Esophagus squamous epithelium (tissue), 5 donors: ENCODE results near the gene TPGS2. TPM values are rescaled to one million over a fixed set of nuclear protein-coding genes. Genes with fewer than 3 reads are reported as not detected.

Source experiments
- DNase-seq: peaks from one replicate; lab custom pipeline; 2025; lab: John Stamatoyannopoulos, UW
- H3K27ac ChIP-seq, 4 donors: fragments of 200-600 bp; sonication (generic); one replicate each; pipeline ENCODE4 v1.5.1; 2016 to 2019; ENCODE audit warnings: mild to moderate bottlenecking in 1 of 4
- H3K27me3 ChIP-seq, 4 donors: fragments of 200-600 bp; sonication (generic); 1 replicate in 3 of 4; 2 replicates in 1 of 4; pipeline versions ENCODE4 v1.5.1 to v1.6.0; 2017 to 2021; ENCODE audit warnings: antibody characterized with exemption in 1 of 4
- H3K36me3 ChIP-seq, 3 donors: fragments of 200-600 bp; sonication (generic); one replicate each; pipeline ENCODE4 v1.5.1; 2016 to 2019
- H3K4me1 ChIP-seq, 3 donors: fragments of 200-600 bp; sonication (generic); one replicate each; pipeline ENCODE4 v1.5.1; 2017 to 2019
- H3K4me3 ChIP-seq, 4 donors: fragments of 200-600 bp; sonication (generic); 1 replicate in 3 of 4; 2 replicates in 1 of 4; pipeline ENCODE4 v1.5.1; 2016 to 2019; ENCODE audit warnings: mild to moderate bottlenecking in 2 of 4, moderate library complexity in 1 of 4
- H3K9me3 ChIP-seq, 3 donors: fragments of 200-600 bp; sonication (generic); one replicate each; pipeline ENCODE4 v1.5.1; 2016 to 2019
- CTCF ChIP-seq, 6 experiments: fragments of 450-650 bp in 4 of 6; fragments of 200-600 bp in 2 of 6; sonication (generic) in 2 of 6; IDR thresholded peaks; one replicate each; pipeline ENCODE4 v1.5.1; 2016 to 2019; ENCODE audit warnings: antibody characterized with exemption in 6 of 6, mild to moderate bottlenecking in 4 of 6, moderate library complexity in 4 of 6
- POLR2A ChIP-seq, 4 donors: fragments of 450-650 bp; IDR thresholded peaks; one replicate each; pipeline ENCODE4 v1.6.1; 2017; ENCODE audit warnings: antibody characterized with exemption in 4 of 4, mild to moderate bottlenecking in 4 of 4, moderate library complexity in 3 of 4
- WGBS, 2 donors: methylation state at CpG; one replicate each; pipeline ENCODE4 v1.1.5; 2018; 5-methylcytosine and 5-hydroxymethylcytosine counted together
- intact Hi-C: fragments of 100-400 bp; cut with DNase I; formaldehyde crosslinking; loops from one replicate; pipeline ENCODE4 v1.15.0; 2022
- total RNA-seq, 4 donors: library from RNA; depleted of rRNA; stranded (reverse); fragments of >200 nt; gene quantifications; one replicate each; pipeline ENCODE4 v1.1.0, GENCODE V29; 2016
- donor health status: DM: yes; HTN: yes; CAD: no.

Gene TPGS2
- total RNA-seq, 4 donors from 2014 or later = 65.1 to 155 (median 105) TPM

- DNase-seq = no peak
- H3K36me3 ChIP-seq = peaks cover 0 to 79% (median 0%) of the 10 kb centered on the region in 3 donors
- no peaks in the 10 kb centered on the region for H3K9me3 ChIP-seq
- intact Hi-C loops = no loop called here
- H3K4me1 ChIP-seq = peaks cover 3 to 35% (median 9%) of the 10 kb centered on the region in 3 donors
- WGBS, 2 donors = 57 to 70% methylated on average over 3 of the region's 3 CpGs
- H3K27me3 ChIP-seq = no peaks in the 10 kb centered on the region
- H3K4me3 ChIP-seq = no peak overlapping the region
- peak overlapping the region in 3 of 4 donors; percentile 43 to 86 (median 77) for H3K27ac ChIP-seq
- TF ChIP-seq POLR2A (IDR thresholded peaks at IDR 0.05) (no peak), CTCF (IDR thresholded peaks at IDR 0.05) (no peak)
These were observed 16.1 kb downstream of the TPGS2 start for GRCh38 chr18:36812678-36813077.

- TF ChIP-seq POLR2A (IDR thresholded peaks at IDR 0.05) (no peak), CTCF (IDR thresholded peaks at IDR 0.05) (no peak)
- H3K27me3 ChIP-seq = no peaks in the 10 kb centered on the region
- H3K27ac ChIP-seq = peak overlapping the region in 3 of 4 donors; percentile 32 to 86 (median 77)
- intact Hi-C loops = no loop called here
- no peaks in the 10 kb centered on the region for H3K9me3 ChIP-seq
- peaks cover 0 to 79% (median 0%) of the 10 kb centered on the region in 3 donors for H3K36me3 ChIP-seq
- H3K4me3 ChIP-seq = no peak overlapping the region
- H3K4me1 ChIP-seq = peaks cover 3 to 35% (median 9%) of the 10 kb centered on the region in 3 donors
- no peak for DNase-seq
These were observed 16.8 kb downstream of the TPGS2 start for GRCh38 chr18:36811955-36812354.

GRCh38 chr18:36811430-36811829 lies 17.4 kb downstream of the TPGS2 start:
- H3K36me3 ChIP-seq = peaks cover 0 to 79% (median 0%) of the 10 kb centered on the region in 3 donors
- TF ChIP-seq CTCF (IDR thresholded peaks at IDR 0.05) = no peak
- TF ChIP-seq POLR2A (IDR thresholded peaks at IDR 0.05) = no peak
- peaks cover 3 to 35% (median 9%) of the 10 kb centered on the region in 3 donors for H3K4me1 ChIP-seq
- DNase-seq = no peak
- intact Hi-C loops = no loop called here
- no peak overlapping the region for H3K4me3 ChIP-seq
- H3K27me3 ChIP-seq = no peaks in the 10 kb centered on the region
- WGBS, 2 donors = 77 to 83% methylated on average over 3 of the region's 3 CpGs
- peak overlapping the region in 3 of 4 donors; percentile 32 to 86 (median 77) for H3K27ac ChIP-seq
- H3K9me3 ChIP-seq = no peaks in the 10 kb centered on the region

- DNase-seq = no peak
- intact Hi-C loops = no loop called here
- WGBS, 2 donors = 37 to 39% methylated on average over 6 of the region's 6 CpGs
- TF ChIP-seq CTCF (IDR thresholded peaks at IDR 0.05) (peak; percentile 38 to 77 (median 65)), POLR2A (IDR thresholded peaks at IDR 0.05) (no peak)
- Histone ChIP-seq H3K4me3 (no peak overlapping the region), H3K36me3 (peaks cover 0 to 79% (median 0%) of the 10 kb centered on the region in 3 donors), H3K27ac (no peak overlapping the region), H3K4me1 (peaks cover 3 to 25% (median 9%) of the 10 kb centered on the region in 3 donors), H3K9me3 (no peaks in the 10 kb centered on the region), H3K27me3 (no peaks in the 10 kb centered on the region)
These were observed 19.0 kb downstream of the TPGS2 start for GRCh38 chr18:36809590-36810381.

- 71 to 76% methylated on average over 2 of the region's 2 CpGs for WGBS, 2 donors
- Histone ChIP-seq H3K27me3 (no peaks in the 10 kb centered on the region), H3K27ac (no peak overlapping the region), H3K36me3 (peaks cover 0 to 79% (median 0%) of the 10 kb centered on the region in 3 donors), H3K9me3 (no peaks in the 10 kb centered on the region), H3K4me1 (peaks cover 3 to 23% (median 9%) of the 10 kb centered on the region in 3 donors), H3K4me3 (no peak overlapping the region)
- no peak for TF ChIP-seq CTCF (IDR thresholded peaks at IDR 0.05)
- no peak for TF ChIP-seq POLR2A (IDR thresholded peaks at IDR 0.05)
- intact Hi-C loops = no loop called here
- no peak for DNase-seq
These were observed 20.1 kb downstream of the TPGS2 start for GRCh38 chr18:36808681-36809080.
